Kidney (tissue), 14 donors: ENCODE measurements around the gene PLAU. TPM values are rescaled to one million over a fixed set of nuclear protein-coding genes. Genes with fewer than 3 reads are reported as not detected.

Source experiments
- DNase-seq, 5 donors: peaks; one replicate each; pipeline ENCODE4 v3.0.0-alpha.2; 2013 to 2020
- FAIRE-seq: peaks from 2 replicates; lab custom pipeline; 2012; peaks lifted over from hg19 to GRCh38; lab: Jason Lieb, UNC
- H3K27ac ChIP-seq, 2 donors: one replicate each; pipeline ENCODE4 v1.7.0; 2013; ENCODE audit warnings: low read depth in 2 of 2, low read length in 2 of 2, inconsistent platforms in 1 of 2
- H3K27me3 ChIP-seq: one replicate; pipeline ENCODE4 v1.7.1; 2013; ENCODE audit warnings: low read length, inconsistent platforms; ENCODE audit not compliant: control insufficient read depth, insufficient read depth
- H3K36me3 ChIP-seq, 3 donors: one replicate each; pipeline versions ENCODE4 v1.7.0 to v1.7.1; 2013; ENCODE audit warnings: low read length in 3 of 3, control low read depth in 1 of 3, inconsistent platforms in 1 of 3; ENCODE audit not compliant: insufficient read depth in 3 of 3, control insufficient read depth in 2 of 3
- H3K4me1 ChIP-seq, 3 donors: one replicate each; pipeline versions ENCODE4 v1.7.0 to v1.7.1; 2013; ENCODE audit warnings: low read length in 3 of 3, inconsistent platforms in 1 of 3, low read depth in 1 of 3; ENCODE audit not compliant: control insufficient read depth in 2 of 3, insufficient read depth in 2 of 3
- H3K4me3 ChIP-seq, 3 donors: one replicate each; pipeline versions ENCODE4 v1.7.0 to v1.8.1; 2013; ENCODE audit warnings: low read length in 3 of 3, control low read depth in 1 of 3, inconsistent platforms in 1 of 3
- H3K9ac ChIP-seq, 3 donors: one replicate each; pipeline versions ENCODE4 v1.7.0 to v1.7.1; 2013; ENCODE audit warnings: low read length in 3 of 3, control low read depth in 1 of 3, inconsistent platforms in 1 of 3
- H3K9me3 ChIP-seq, 3 donors: one replicate each; pipeline versions ENCODE4 v1.7.0 to v1.7.1; 2013; ENCODE audit warnings: low read length in 3 of 3, control low read depth in 1 of 3, inconsistent platforms in 1 of 3; ENCODE audit not compliant: control insufficient read depth in 2 of 3, insufficient read depth in 1 of 3
- CTCF ChIP-seq: IDR thresholded peaks from 3 replicates; pipeline ENCODE4 v1.5.1; 2012; ENCODE audit warnings: mild to moderate bottlenecking, moderate library complexity, borderline replicate concordance; ENCODE audit not compliant: insufficient read depth; ENCODE audit errors: extremely low read depth
- intact Hi-C: fragments of 100-400 bp; cut with DNase I; formaldehyde crosslinking; loops from one replicate; pipeline ENCODE4 v1.11.1; 2022
- polyA plus RNA-seq: library from polyadenylated mRNA; stranded (reverse); fragments of 350-450 nt; fragmentation: Illumina TruSeq; extraction: RNeasy Lipid Tissue Mini Kit (QIAGEN cat#74804); gene quantifications from one replicate; pipeline ENCODE4 v1.2.3, GENCODE V29; 2014; ENCODE audit warnings: low read depth, low replicate concordance; ENCODE audit not compliant: insufficient read depth
- total RNA-seq: library from RNA; stranded (reverse); fragmentation: NEBNext Ultra II Directional; extraction: Animal tissue kit (Norgen Biotek cat#: 25700); gene quantifications from one replicate; pipeline ENCODE4 v1.2.1, GENCODE V29; 2021
- donor health status: control.
- donor health status: control.
- donor health status: control.
- donor health status: control.
- donor health status: control.
- donor health status: DM: yes; HTN: yes; CAD: no.
- donor health status: Normal renal cell carcinoma (clear cell type).

PLAU gene
- total and polyA plus RNA-seq, 2 donors from 2014 or later: 40.8 to 82.5 TPM

DNA sequence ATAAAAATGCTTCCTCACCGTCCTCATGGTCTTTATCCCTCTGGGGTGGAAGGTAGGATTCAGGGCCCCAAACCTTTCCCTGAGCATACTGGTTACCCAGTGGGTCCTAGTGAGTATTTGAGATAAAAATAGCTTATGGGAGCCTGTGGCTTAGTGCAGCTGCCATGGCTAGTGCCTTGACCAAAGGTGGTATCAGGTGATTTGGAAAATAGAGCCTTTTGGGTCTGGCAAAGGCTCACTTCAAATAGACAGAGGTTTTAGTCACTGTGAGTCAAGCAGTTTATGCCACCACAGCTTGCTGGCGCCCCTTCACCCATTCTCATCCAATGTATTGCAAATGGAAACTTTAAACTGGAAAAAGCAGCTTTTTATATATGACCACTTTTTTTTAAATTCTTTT lies 30.4 kb downstream of the PLAU start:
- Histone ChIP-seq H3K9ac (no peak overlapping the region), H3K27ac (no peak overlapping the region)
- no peak for DNase-seq

DNA sequence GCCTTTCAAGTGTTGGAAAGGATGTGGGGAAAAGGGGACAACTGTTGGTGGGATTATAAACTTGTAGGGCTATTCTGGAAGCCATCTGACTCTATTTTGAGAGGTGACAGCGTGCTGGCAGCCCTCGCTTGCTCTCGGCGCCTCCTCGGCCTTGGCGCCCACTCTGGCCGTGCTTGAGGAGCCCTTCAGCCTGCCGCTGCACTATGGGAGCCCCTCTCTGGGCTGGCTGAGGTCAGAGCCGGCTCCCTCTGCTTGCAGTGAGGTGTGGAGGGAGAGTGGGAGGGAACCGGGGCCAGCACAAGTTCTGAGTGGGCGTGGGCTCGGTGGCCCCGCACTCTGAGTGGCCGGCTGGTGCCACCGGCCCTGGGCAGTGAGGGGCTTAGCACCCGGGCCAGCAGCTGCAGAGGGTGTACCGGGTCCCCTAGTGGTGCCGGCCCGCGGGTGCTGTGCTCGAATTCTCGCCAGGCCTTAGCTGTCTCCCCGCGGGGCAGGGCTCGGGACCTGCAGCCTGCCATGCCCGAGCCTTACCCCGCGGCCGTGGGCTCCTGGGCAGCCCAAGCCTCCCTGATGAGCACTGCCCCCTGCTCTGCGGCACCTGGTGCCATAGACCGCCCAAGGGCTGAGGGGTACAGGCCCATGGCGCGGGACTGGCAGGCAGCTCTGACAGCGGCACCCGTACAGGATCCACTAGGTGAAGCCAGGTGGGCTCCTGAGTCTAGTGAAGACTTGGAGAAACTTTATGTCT lies 33.6 kb downstream of the PLAU start:
- DNase-seq (no peak), FAIRE-seq (no peak)
- intact Hi-C loops: loop anchor here (10.0 kb wide), 1 partner anchor 60 kb away; no protein-coding TSS in a partner anchor
- no peaks in the 10 kb centered on the region for H3K36me3 ChIP-seq
- no peaks in the 10 kb centered on the region for H3K27me3 ChIP-seq
- no peak overlapping the region for H3K4me3 ChIP-seq
- peaks cover 0 to 3% (median 0%) of the 10 kb centered on the region in 3 donors for H3K4me1 ChIP-seq
- H3K9ac ChIP-seq: no peak overlapping the region
- no peak overlapping the region for H3K27ac ChIP-seq
- no peak for TF ChIP-seq CTCF
- no peaks in the 10 kb centered on the region for H3K9me3 ChIP-seq

More for the DNA sequence above, 30.4 kb downstream of the PLAU start:
- intact Hi-C loops: loop anchor here (10.0 kb wide), 1 partner anchor 56 kb away; no protein-coding TSS in a partner anchor
- Histone ChIP-seq H3K9me3 (no peaks in the 10 kb centered on the region), H3K36me3 (no peaks in the 10 kb centered on the region), H3K4me1 (peaks cover 0 to 8% (median 5%) of the 10 kb centered on the region in 3 donors), H3K4me3 (no peak overlapping the region), H3K27me3 (no peaks in the 10 kb centered on the region)
- FAIRE-seq: no peak
- TF ChIP-seq CTCF: no peak

- no peak overlapping the region for H3K9ac ChIP-seq
- no peaks in the 10 kb centered on the region for H3K9me3 ChIP-seq
- no peaks in the 10 kb centered on the region for H3K36me3 ChIP-seq
- DNase-seq (no peak), FAIRE-seq (no peak)
- TF ChIP-seq CTCF: no peak
- H3K27me3 ChIP-seq: no peaks in the 10 kb centered on the region
- no peak overlapping the region for H3K4me3 ChIP-seq
- intact Hi-C loops: loop anchor here (10.0 kb wide), 1 partner anchor 62 kb away; no protein-coding TSS in a partner anchor
- no peaks in the 10 kb centered on the region for H3K4me1 ChIP-seq
- no peak overlapping the region for H3K27ac ChIP-seq
These were observed 35.6 kb downstream of the PLAU start for GRCh38 chr10:73946253-73947145.
